Anterior cingulate cortex (tissue), 58 donors: Measurements from ENCODE around the gene NUP88.

Experiments used
- DNase-seq, 58 donors: peaks; one replicate each; lab custom pipeline; 2025; lab: John Stamatoyannopoulos, UW

Gene NUP88

GRCh38 chr17:5422505-5422904 lies 3.0 kb upstream of the NUP88 start:
- DNase-seq, result no peak

- peak in 57 of 58 donors; percentile 54 to 99 (median 93) for DNase-seq
These were observed 644 bp upstream of the NUP88 start, which contains the start of gene RPAIN for GRCh38 chr17:5419959-5420653. RPAIN (plus strand) TSS chr17:5420182; CDS start chr17:5420211, 29 bp downstream.

GRCh38 chr17:5418858-5419355 lies 555 bp downstream of the NUP88 start:
- peak in 7 of 58 donors; percentile 31 to 63 (median 44) for DNase-seq

GRCh38 chr17:5416901-5417300 lies 2.6 kb downstream of the NUP88 start:
- DNase-seq, result no peak

GRCh38 chr17:5413682-5414081 lies 5.8 kb downstream of the NUP88 start:
- DNase-seq, result peak in 2 of 58 donors; percentile 9 to 22

GRCh38 chr17:5410594-5411272 lies 8.7 kb downstream of the NUP88 start:
- no peak for DNase-seq

GRCh38 chr17:5408186-5408585 lies 11.3 kb downstream of the NUP88 start:
- DNase-seq, result no peak

GRCh38 chr17:5405400-5405799 lies 14.1 kb downstream of the NUP88 start:
- DNase-seq, result no peak

- DNase-seq, result no peak
These were observed 19.7 kb downstream of the NUP88 start for GRCh38 chr17:5399767-5400166.

- no peak for DNase-seq
These were observed 22.9 kb downstream of the NUP88 start for GRCh38 chr17:5396612-5397011.

GRCh38 chr17:5391678-5392077 lies 27.8 kb downstream of the NUP88 start:
- DNase-seq, result no peak

GRCh38 chr17:5381542-5381941 lies 37.9 kb downstream of the NUP88 start:
- peak in 5 of 58 donors; percentile 3 to 47 (median 10) for DNase-seq

GRCh38 chr17:5380491-5381135 lies 38.8 kb downstream of the NUP88 start:
- DNase-seq, result no peak

- DNase-seq, result no peak
These were observed 39.9 kb downstream of the NUP88 start for GRCh38 chr17:5379351-5380107.

GRCh38 chr17:5378566-5379207 lies 40.8 kb downstream of the NUP88 start:
- no peak for DNase-seq

- DNase-seq, result peak in 3 of 58 donors; percentile 9 to 37 (median 11)
These were observed 46.4 kb downstream of the NUP88 start for GRCh38 chr17:5373112-5373511.

- DNase-seq, result no peak
These were observed 49.1 kb downstream of the NUP88 start for GRCh38 chr17:5370411-5370810.

- no peak for DNase-seq
These were observed 53.6 kb downstream of the NUP88 start for GRCh38 chr17:5365831-5366230.

- no peak for DNase-seq
These were observed 54.8 kb downstream of the NUP88 start for GRCh38 chr17:5364696-5365095.

GRCh38 chr17:5364156-5364555 lies 55.3 kb downstream of the NUP88 start:
- DNase-seq, result no peak
